ENCODE results near the gene ATP6V0A4.
"Not testable (repeated sequence)": the region's sequence is repeated elsewhere in the genome, so short reads cannot be mapped to it uniquely, and the experiment has no call there.

The ATP6V0A4 gene
- 0.08 to 0.46 (median 0.31) reads per million in 4 donors for total RNA-seq

DNA sequence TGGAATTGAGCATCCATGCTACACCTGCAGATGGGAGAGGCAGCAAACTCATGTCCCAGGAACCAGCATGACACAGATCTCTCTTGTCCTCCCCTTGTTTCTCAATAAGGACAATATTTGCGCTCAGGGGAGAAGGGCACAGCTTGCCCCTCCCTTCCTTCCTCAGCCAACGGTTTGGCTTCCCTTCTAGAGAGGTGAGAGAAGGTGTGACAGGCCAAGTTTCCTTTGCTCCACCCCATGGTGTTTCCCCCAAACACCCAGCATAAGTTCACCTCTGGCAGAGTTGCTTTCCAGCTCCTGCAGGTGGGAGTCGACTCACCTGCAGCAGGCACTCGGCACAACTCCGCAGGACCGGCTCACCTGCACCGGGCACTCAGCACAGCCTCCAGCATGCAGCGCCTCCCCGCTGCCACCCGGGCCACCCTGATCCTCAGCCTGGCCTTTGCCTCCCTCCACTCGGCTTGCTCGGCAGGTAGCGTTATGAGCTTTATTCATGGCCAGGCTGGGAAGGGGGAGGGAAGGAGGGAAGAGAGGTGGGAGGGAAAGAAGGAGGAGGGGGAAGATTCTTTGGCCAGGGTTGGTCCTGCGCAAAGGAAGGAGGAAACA lies at the start of gene ATP6V0A4, which contains the start of gene TMEM213:
Gene ATP6V0A4, minus strand, starts transcription at position 482 of the 606 bp plus-strand sequence. CDS start 26,949 bp downstream, outside the sequence.
Gene TMEM213, plus strand, starts transcription at position 280 of the 606 bp plus-strand sequence. Its CDS starts 111 bp downstream, at position 391.
- peak in 1 of 5 donors; percentile 65 for DNase-seq

- no peak for DNase-seq
Measured at GRCh38 chr7:138845711-138846110, 47.7 kb upstream of the ATP6V0A4 start.

DNA sequence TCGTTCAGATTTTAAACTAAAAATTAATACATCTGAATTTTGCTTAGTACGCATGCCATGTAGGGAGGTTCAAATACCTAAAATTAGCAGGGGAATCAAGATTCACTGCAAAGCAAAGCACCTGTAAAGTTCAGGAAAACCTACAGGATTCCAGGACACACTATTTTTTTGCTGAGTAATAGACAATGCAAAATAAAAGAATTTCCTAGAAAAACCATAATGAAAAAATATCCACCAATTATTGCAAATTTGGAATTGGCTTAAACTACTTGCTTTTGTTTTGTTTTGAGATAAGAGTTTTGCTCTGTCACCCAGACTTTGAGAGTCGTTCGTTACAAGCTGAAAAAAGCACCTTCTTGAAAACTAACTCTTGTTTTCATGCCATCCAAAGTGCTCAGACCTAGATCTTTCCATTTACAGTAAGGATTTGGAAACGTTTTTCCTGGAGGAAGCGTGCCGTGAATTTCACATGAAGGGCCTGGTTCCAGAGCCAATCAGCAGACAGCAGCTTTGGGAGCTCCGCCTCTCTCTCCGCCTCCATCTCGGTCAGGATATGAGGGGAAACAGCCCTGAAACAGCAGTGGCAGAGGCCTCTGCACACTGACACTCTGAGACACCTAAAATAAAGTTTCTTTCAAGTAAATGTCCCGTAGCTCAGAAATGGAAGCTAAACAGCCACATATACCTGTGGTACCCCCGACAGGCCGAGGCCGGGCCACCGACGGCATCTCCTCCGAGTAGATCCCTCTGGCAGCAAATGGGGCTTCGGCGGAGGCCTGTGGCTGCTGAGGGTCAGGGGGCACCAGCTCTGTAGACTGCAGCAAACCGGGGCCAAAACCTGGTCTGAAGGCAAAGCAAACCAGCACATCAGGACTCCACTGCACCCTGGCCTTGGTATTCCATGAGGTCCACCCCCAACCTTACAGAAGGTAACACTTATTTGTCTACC lies 45.9 kb upstream of the ATP6V0A4 start:
- DNase-seq, result no peak

DNA sequence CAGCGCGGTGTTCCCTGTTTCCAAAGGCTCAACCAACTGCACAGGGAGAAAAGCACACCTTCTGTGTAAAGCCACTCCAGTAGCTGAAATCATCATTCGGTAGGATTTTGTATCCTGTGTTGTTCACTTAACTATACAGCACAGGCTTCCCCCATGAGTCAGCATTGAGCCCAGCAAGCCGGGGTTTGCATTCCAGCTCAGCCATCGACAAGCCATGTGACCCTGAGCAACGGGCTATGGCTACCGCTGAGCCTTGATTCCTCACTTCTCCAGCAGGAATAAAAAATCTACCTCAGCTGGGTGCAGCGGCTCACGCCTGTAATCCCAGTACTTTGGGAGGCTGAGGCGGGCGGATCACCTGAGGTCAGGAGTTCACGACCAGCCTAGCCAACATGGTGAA lies 44.1 kb upstream of the ATP6V0A4 start:
- no peak for DNase-seq

- no peak for DNase-seq
Measured at GRCh38 chr7:138838166-138838565, 40.2 kb upstream of the ATP6V0A4 start.

DNA sequence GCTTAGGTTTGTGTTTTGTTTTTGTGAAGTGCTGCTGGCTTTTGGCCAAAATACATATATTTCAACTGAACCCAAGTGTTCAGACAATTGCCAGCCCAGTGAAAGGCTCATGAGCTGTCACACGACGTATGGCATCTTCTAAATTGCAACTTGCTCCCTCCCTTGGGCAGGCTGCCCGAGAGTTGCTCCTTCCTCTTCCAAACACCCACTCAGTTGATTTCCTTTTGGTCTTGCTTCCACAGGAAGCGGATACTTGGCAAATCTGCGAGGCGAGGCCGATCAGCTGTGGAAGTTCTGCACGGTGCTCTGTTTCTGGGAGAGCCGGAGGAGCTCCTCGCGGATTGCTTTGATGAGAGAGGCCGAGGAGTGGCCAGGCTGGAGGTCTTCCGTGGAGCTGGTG lies 39.6 kb upstream of the ATP6V0A4 start:
- DNase-seq, result no peak

DNA sequence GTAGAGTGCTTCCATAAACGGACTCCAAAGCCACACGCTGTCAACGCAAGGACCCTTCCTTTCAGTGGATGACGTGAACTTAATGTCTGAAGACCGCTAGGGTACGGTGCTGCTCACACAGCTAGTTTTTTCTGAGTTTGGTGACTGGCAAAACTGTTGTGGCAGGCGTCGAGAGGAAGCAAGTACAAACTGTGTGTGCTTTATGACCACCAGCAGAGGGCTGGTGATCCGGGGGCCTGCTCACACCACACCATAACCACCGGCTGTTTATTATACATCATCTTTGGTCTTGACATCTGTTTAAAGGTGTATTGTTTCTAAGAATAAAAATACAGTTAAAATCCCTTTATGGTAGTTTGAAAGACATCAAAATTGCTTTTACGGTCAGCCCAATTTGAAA lies 37.1 kb upstream of the ATP6V0A4 start:
- DNase-seq, result no peak

DNA sequence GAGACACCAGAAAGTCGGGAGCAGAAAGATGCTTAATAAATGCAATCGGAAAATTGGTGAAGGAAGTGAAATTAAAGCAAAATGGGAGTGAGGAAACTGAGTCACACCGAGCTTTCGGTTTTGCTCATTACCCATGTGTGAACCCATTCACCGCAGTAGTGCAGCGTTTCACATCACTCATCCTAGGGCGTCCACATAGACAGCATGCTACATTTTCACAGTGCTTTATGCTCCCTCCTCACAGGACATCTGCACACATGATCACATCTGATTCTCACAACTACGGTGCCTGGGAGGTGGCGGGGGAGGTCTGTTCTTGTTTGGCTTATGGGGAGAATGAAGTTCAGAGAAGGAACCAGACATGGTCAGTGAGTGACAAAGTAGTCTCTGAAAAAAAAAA lies 36.6 kb upstream of the ATP6V0A4 start:
- peak in 1 of 5 donors; percentile 82 for DNase-seq

DNA sequence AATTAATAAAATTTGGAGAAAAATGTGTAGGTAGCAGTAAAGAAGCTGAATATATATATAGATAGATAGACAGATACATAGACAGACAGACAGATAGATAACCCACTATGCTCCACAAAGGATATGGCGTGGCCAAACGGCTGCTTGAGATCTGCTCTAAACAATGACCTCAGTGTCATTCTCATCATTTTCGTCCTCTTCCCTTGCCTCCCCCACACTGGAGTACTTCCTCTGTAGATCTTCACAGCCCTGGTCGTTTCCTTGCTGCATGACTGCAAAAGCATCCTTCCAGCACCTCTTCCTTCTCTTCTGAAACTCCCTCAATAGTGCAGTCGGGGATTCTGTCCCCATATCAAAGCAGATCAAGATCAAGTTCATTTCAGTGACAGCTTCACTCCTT lies 35.6 kb upstream of the ATP6V0A4 start:
- DNase-seq, result peak in 1 of 5 donors; percentile 52

DNA sequence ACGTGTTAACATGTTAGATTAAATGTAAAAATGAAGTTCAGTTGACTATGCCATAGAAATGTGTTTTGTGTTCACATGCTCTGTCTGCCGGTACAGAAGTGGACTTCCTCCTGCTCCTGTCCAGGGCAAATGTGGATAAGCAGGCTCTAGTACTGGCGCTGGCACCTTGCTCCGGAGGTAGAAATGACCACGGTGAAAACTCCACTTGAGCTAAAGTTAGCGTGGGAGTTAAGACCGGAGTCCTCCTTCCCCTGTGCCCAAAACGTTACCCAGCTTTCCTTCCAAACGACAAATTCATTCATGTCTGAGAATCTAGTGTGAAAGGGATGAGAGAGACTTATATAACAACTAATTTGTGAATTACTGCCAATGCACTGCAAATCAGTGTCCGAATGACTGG lies 35.0 kb upstream of the ATP6V0A4 start:
- no peak for DNase-seq

DNA sequence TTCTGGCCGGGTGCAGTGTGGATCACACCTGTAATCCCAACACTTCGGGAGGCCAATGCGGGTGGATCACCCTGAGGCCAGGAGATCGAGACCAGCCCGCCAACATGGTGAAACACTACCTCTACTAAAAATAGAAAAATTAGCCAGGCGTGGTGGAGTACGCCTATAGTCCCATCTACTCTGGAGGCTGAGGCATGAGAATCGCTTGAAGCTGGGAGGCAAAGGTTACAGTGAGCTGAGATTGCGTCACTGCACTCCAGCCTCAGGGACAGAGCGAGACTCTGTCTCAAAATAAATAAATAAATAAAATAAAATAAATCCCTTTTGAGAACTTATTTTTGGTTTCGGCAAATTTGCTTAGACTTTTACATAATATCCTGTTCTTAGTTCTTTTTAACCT lies 31.3 kb upstream of the ATP6V0A4 start:
- DNase-seq, result no peak

DNA sequence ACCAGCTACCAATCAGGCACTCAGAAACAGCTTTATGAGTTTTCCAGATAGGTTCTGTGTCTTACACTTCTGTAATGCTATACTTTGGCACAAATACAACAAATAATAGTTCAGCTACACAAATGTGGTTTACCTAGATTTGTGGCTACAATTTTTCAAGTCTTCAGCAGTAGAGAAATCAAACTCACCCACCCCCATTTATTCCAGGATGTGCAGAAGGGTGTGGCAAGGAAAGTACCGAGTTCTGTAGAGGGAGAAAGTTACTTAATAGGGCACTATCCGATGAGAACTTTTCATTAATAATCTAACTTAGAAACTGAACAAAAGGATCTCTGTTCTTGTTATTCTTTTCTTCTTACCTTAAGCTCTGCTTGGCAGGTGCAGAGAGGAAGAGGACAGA lies 30.3 kb upstream of the ATP6V0A4 start:
- no peak for DNase-seq

DNA sequence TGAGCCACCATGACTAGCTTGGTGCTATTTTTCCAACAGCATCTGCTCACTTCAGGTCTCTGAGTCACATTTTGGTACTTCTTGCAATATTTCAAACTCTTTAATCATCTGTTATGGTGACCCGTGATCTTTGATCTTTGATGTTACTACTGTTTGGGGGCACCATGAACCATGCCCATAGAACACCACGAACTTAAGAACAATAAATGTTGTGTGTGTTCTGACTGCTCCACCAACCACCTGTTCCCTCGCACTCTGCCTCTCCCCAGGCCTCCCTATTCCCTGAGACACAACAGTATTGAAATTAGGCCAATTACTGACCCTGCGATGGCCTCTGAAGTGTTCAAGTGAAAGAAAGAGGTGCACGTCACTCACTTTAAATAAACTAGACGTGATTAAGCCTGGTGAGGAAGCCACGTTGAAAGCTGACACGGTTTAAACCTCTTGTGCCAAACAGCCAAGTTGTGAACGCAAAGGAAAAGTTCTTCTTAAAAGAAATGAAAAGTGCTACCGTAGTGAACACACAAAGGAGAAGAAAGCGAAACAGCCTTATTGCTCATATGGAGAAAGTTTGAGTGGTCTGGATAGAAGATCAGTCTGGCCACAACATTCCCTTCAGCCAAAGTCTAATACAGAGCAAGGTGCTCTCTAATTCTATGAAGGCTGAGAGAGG lies 27.2 kb upstream of the ATP6V0A4 start:
- DNase-seq, result peak in 1 of 5 donors; percentile 20

DNA sequence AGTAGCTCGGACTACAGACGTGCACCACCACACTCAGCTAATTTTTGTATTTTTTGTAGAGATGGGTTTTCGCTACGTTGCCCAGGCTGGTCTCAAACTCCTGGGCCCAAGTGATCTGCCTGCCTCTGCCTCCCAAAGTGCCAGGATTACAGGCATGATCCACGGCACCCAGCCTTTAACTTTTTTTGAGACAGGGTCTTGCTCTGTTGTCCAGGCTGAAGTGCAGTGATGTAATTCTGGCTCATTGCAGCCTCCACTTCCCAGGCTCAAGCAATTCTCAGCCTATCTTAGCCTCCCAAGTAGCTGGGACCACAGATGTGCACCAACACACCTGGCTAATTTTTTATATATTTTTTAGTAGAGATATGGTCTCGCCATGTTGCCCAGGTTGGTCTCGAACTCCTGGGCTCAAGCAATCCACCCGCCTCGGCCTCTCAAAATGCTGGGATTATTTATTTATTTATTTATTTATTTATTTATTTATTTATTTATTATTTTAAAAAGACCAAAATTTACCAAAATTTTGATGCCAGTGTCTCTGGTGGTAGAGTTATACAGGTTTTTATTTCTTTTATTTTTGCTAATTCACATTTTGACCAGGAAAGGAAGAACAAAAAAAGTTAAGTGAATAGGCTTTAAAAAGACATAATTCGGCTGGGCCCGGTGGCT lies 25.0 kb upstream of the ATP6V0A4 start:
- DNase-seq, result no peak

DNA sequence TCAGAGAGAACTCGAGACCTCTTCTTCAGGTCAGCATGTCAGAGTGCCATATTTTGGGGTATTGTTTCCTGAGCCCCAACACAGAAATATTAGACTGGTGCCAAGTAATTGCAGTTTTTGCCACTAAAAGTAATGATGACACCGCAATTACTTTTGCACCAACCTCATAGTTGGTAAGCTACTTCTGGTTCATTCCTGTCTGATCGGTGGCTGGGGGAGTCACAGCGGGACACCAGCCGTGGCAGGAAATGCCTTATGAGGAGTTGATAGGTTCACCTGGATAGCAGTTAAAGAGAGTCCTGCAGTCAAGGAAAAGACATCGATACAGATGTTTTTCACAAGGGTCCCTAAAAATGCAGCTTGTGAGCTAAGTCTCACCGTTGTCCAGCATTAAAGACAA lies 23.9 kb upstream of the ATP6V0A4 start:
- no peak for DNase-seq

DNA sequence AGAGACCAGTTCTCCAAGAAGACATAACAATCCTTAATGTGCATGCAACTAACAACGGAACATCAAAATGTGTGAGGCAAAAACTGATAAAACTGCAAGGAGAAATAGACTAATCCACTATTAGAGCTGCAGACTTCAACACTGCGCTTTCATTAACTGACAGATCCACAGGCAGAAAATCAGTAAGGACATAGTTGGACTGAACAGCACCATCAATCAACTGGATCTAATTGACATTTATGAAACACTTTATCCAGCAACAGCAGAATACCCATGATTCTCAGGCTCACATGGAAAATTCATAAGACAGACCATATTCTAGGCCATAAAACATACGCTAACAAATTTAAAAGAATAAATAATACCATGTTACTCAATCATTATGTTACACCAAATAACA lies 21.6 kb upstream of the ATP6V0A4 start:
- no peak for DNase-seq

- peak in 1 of 5 donors; percentile 45 for DNase-seq
Measured at GRCh38 chr7:138816650-138817049, 18.7 kb upstream of the ATP6V0A4 start.

- peak in 1 of 5 donors; percentile 44 for DNase-seq
Measured at GRCh38 chr7:138814816-138815332, 16.9 kb upstream of the ATP6V0A4 start.

DNA sequence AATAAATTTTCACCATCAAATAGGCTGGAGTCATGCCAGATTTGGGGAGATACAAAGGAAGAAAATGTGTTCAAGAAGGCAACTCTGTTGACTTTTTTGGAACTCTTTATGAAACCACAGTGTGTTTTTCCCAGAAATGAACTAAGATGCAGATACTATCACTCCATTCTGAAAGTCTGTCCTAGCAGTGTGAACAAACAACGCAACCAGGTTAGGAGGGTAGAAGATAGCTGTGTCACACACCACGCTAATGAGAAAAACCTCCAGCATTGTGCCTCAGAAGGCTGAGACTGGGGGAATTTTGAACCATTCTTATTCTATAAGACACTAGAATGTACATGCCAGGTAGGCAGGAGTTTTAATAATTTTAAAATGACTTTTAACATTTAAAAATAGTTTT lies 15.9 kb upstream of the ATP6V0A4 start:
- DNase-seq, result peak in 1 of 5 donors; percentile 77

DNA sequence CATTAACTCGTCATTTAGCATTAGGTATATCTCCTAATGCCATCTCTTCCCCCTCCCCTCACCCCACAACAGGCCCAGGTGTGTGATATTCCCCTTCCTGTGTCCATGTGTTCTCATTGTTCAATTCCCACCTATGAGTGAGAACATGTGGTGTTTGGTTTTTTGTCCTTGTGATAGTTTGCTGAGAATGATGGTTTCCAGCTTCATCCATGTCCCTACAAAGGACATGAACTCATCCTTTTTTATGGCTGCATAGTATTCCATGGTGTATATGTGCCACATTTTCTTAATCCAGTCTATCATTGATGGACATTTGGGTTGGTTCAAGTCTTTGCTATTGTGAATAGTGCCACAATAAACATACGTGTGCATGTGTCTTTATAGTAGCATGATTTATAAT lies 13.3 kb upstream of the ATP6V0A4 start:
- DNase-seq, result not testable (repeated sequence)

- no peak for DNase-seq
Measured at GRCh38 chr7:138809346-138809745, 11.3 kb upstream of the ATP6V0A4 start.

DNA sequence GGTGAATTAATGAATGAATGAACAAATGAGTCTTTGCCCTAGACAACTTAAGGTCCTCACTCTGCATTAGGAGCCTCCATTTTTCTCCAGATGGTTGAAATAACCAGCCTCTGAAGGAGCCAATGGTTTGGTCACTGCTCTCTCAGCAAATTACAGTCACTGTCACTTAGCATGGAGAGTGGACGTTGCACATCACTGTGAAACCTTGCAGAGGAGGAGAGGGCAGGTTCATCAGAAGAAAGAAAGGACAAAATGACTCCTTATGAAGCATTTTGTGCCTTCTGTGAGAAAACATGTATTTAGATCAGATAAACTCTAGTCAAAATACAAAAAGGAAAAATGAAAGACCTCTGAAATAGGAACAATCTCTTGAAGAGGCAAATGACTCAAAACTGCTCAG lies 6.6 kb upstream of the ATP6V0A4 start:
- peak in 1 of 5 donors; percentile 19 for DNase-seq
